ENCODE data around the gene AKAP12. TPM values are rescaled to one million over a fixed set of nuclear protein-coding genes. Genes with fewer than 3 reads are reported as not detected.

Gene AKAP12
- polyA plus RNA-seq, 1 experiment = 27.7 TPM

DNA sequence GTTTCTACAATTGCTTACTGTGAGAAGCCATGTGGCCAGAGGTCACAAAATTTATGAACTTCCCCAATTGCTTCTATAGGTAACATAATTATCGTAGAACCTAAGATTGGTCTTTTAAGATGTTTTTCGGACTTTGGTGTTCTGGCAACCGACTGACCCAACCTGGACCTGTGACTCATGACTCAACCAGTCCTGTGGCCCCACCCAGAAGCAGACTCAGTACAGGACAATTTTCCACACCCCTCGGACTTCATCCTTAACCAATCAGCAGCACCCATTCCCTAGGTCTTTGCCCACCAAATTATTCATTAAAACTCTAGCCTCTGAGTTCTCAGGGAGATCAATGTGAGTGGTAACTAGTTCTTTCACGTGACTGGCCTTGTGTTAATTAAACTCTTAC, 26.4 kb upstream of the AKAP12 start:
- ChIA-PET CTCF (interaction anchor here (0.6 kb wide), 1 partner anchor 92 kb away, joined by 3 read pairs; no protein-coding TSS in a partner anchor), POLR2A (no interaction called here)
- TF ChIP-seq, protein P1, sequence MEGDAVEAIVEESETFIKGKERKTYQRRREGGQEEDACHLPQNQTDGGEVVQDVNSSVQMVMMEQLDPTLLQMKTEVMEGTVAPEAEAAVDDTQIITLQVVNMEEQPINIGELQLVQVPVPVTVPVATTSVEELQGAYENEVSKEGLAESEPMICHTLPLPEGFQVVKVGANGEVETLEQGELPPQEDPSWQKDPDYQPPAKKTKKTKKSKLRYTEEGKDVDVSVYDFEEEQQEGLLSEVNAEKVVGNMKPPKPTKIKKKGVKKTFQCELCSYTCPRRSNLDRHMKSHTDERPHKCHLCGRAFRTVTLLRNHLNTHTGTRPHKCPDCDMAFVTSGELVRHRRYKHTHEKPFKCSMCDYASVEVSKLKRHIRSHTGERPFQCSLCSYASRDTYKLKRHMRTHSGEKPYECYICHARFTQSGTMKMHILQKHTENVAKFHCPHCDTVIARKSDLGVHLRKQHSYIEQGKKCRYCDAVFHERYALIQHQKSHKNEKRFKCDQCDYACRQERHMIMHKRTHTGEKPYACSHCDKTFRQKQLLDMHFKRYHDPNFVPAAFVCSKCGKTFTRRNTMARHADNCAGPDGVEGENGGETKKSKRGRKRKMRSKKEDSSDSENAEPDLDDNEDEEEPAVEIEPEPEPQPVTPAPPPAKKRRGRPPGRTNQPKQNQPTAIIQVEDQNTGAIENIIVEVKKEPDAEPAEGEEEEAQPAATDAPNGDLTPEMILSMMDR (IDR thresholded peaks at IDR 0.05; ENCODE audit: insufficient read depth, low read depth, low read length) = no peak

DNA sequence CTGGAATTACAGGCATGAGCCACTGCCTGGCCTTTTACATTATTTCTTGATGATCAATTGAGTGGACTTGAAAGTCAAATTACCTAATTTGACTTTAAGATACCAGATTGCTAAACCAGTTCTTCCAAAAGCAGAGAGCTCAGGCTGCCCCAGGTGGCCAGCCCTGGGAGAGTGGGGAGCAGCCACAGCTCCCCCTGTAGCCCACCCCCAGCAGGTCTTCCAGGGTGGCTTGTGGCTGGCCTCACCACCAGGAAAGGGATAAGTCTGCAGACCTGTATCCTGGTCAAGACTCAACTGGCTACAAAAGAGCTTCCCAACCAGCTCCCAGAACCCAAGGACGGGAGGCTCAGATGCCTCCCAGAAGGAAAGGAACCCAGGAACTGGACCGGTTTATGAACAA, 23.8 kb upstream of the AKAP12 start:
- ChIA-PET CTCF (no interaction called here), POLR2A (no interaction called here)
- TF ChIP-seq, protein P1 (IDR thresholded peaks at IDR 0.05; ENCODE audit: insufficient read depth, low read depth, low read length) = no peak
- no peaks in the 10 kb centered on the region; the same call in 1 of the 2 replicates for H3K27me3 ChIP-seq (ENCODE audit: control insufficient read depth, insufficient read depth, low read length)
- no peak for DNase-seq (ENCODE audit: low read depth)
- no peak overlapping the region for H3K4me3 ChIP-seq (ENCODE audit: low read depth, low read length)
- no peaks in the 10 kb centered on the region for H3K36me3 ChIP-seq (ENCODE audit: control insufficient read depth, insufficient read depth, low read length)

More for the DNA sequence above, 26.4 kb upstream of the AKAP12 start:
- Histone ChIP-seq H3K4me3 (ENCODE audit: low read depth, low read length) (no peak overlapping the region), H3K36me3 (ENCODE audit: control insufficient read depth, insufficient read depth, low read length) (no peaks in the 10 kb centered on the region), H3K27me3 (ENCODE audit: control insufficient read depth, insufficient read depth, low read length) (no peaks in the 10 kb centered on the region; the same call in 1 of the 2 replicates)
- no peak for DNase-seq (ENCODE audit: low read depth)

DNA sequence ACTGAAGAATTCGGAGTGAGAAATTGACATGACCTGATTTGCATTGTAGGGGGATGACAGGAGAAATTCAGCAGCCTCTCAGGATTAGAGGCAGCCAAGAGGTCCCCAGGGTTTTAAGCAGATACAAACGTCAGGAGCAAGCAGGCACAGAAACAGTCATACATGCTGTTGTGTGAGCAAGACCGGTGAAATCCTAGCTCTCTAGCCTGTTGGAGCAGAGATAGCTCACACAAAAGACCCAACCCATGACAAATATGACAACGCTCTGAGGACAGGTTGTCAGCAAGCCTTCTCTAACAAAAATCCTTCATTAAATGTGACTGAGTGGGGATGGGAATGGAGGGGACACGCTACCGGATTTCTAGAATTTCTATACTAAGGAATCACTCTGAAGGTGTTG, 23.0 kb upstream of the AKAP12 start:
- DNase-seq (ENCODE audit: low read depth) = no peak
- no peaks in the 10 kb centered on the region; the same call in 1 of the 2 replicates for H3K27me3 ChIP-seq (ENCODE audit: control insufficient read depth, insufficient read depth, low read length)
- TF ChIP-seq, protein P1 (IDR thresholded peaks at IDR 0.05; ENCODE audit: insufficient read depth, low read depth, low read length) = no peak
- H3K36me3 ChIP-seq (ENCODE audit: control insufficient read depth, insufficient read depth, low read length) = no peaks in the 10 kb centered on the region
- ChIA-PET CTCF (interaction anchor here (0.6 kb wide), 1 partner anchor 66 kb away, joined by 3 read pairs; no protein-coding TSS in a partner anchor), POLR2A (no interaction called here)
- H3K4me3 ChIP-seq (ENCODE audit: low read depth, low read length) = no peak overlapping the region

DNA sequence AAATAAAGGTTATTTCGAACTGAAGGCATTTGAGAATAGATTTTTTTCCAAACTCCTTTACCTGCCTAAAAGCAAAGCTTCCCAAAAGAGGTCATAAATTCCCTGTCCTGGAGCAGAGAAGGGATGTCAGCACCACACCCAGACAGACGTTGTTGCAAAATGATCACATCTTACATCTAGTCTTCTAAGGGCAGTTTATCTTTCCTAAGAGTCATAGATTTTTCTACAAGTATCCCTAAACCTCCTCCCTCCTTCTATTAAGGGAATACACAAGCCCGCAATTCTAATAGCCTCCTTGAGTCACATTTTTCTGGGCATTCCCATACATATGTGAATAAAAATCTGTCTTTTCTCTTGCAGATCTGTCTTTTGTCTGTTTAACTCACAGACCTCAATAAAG, 20.6 kb upstream of the AKAP12 start:
- H3K4me3 ChIP-seq (ENCODE audit: low read depth, low read length) = no peak overlapping the region
- ChIA-PET CTCF (interaction anchor here (1.2 kb wide), 1 partner anchor 10 kb away, joined by 3 read pairs; no protein-coding TSS in a partner anchor), POLR2A (no interaction called here)
- no peaks in the 10 kb centered on the region; the same call in 1 of the 2 replicates for H3K27me3 ChIP-seq (ENCODE audit: control insufficient read depth, insufficient read depth, low read length)
- TF ChIP-seq, protein P1 (IDR thresholded peaks at IDR 0.05; ENCODE audit: insufficient read depth, low read depth, low read length) = no peak
- DNase-seq (ENCODE audit: low read depth) = no peak
- no peaks in the 10 kb centered on the region for H3K36me3 ChIP-seq (ENCODE audit: control insufficient read depth, insufficient read depth, low read length)

DNA sequence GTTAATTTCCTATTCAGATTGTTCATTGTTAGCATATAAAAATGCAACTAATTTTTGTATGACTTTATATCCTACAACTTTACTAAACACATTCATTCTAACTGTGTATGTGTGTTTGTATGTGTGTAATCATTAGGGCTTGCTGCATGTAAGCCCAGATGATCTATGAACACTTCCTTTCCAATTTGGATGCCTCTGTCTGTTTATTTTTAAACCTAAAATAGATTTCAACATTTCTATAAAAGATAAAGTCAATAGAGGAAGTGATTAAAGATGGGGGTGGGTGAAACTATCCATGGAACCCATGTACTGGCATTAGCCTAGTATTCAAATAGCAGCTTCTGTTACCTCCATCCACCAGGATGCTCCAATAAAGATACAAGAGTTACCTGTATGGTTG, 15.7 kb upstream of the AKAP12 start:
- Histone ChIP-seq H3K36me3 (ENCODE audit: control insufficient read depth, insufficient read depth, low read length) (no peaks in the 10 kb centered on the region), H3K27me3 (ENCODE audit: control insufficient read depth, insufficient read depth, low read length) (no peaks in the 10 kb centered on the region), H3K4me3 (ENCODE audit: low read depth, low read length) (no peak overlapping the region)
- POLR2A ChIA-PET = no interaction called here
- CTCF ChIA-PET = no interaction called here
- TF ChIP-seq, protein P1 (IDR thresholded peaks at IDR 0.05; ENCODE audit: insufficient read depth, low read depth, low read length) = no peak
- DNase-seq (ENCODE audit: low read depth) = no peak

Measured in BJ (cell line).